ENCODE results near the gene NHLRC3. TPM values are rescaled to one million over a fixed set of nuclear protein-coding genes. Genes with fewer than 3 reads are reported as not detected.

NHLRC3 gene
- total and polyA plus RNA-seq, 2 donors (not counting 1 experiment from before 2014, with no cell fraction given), result 9.8 to 24.3 TPM

DNA sequence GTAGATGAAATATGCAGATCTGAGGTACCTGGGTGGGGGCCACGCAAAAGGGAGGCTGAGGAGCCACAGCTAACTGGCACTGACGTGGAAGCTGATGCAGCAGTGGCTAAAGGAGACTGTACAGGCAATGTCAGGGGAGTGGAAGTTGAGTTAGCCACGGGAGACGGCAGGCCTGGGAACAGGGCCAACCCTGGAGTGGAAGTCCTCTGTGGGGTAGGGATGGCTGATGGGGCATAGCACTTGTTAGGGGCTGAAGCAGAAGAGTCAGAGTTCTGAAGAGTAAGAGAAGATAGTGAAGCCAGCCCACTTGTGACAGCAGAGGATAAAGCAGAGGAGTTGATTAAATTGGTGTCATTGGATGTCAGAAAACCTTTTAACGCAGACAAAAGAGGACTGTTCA lies 24.8 kb upstream of the NHLRC3 start:
- Histone ChIP-seq H3K4me3 (replicated peaks in 1 of 4; ENCODE audit: control extremely low read depth in 1 of 4, insufficient read depth in 1 of 4, low read depth in 3 of 4, low read length in 4 of 4) (no peak overlapping the region), H4K20me1 (ENCODE audit: control insufficient read depth, extremely low read depth, insufficient read depth, low read length) (no peaks in the 10 kb centered on the region), H3K27me3 (ENCODE audit: control insufficient read depth, insufficient read depth, low read length) (no peaks in the 10 kb centered on the region), H3K27ac (ENCODE audit: insufficient read depth, low read length) (no peak overlapping the region), H3K79me2 (ENCODE audit: control insufficient read depth, insufficient read depth, low read length) (no peaks in the 10 kb centered on the region), H2AFZ (ENCODE audit: low read length) (no peak overlapping the region), H3K36me3 (ENCODE audit: control insufficient read depth, insufficient read depth, low read length) (peaks cover 21% of the 10 kb centered on the region), H3K4me2 (ENCODE audit: extremely low read depth, insufficient read depth, low read length) (no peak overlapping the region), H3K4me1 (ENCODE audit: control insufficient read depth, extremely low read depth, insufficient read depth, low read length) (no peaks in the 10 kb centered on the region), H3K9ac (ENCODE audit: insufficient read depth, low read length) (no peak overlapping the region), H3K9me3 (ENCODE audit: control insufficient read depth, insufficient read depth, low read depth, low read length) (no peaks in the 10 kb centered on the region)
- no peak for DNase-seq (ENCODE audit: low read depth in 2 of 2)
- TF ChIP-seq, protein P1, sequence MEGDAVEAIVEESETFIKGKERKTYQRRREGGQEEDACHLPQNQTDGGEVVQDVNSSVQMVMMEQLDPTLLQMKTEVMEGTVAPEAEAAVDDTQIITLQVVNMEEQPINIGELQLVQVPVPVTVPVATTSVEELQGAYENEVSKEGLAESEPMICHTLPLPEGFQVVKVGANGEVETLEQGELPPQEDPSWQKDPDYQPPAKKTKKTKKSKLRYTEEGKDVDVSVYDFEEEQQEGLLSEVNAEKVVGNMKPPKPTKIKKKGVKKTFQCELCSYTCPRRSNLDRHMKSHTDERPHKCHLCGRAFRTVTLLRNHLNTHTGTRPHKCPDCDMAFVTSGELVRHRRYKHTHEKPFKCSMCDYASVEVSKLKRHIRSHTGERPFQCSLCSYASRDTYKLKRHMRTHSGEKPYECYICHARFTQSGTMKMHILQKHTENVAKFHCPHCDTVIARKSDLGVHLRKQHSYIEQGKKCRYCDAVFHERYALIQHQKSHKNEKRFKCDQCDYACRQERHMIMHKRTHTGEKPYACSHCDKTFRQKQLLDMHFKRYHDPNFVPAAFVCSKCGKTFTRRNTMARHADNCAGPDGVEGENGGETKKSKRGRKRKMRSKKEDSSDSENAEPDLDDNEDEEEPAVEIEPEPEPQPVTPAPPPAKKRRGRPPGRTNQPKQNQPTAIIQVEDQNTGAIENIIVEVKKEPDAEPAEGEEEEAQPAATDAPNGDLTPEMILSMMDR (conservative IDR thresholded peaks at IDR 0.05 in 1 of 2, IDR thresholded peaks at IDR 0.05 in 1 of 2; ENCODE audit: low read depth in 1 of 2, low read length in 2 of 2), result no peak
- TF ChIP-seq EZH2 (IDR thresholded peaks at IDR 0.05; ENCODE audit: low read length, missing control alignments), result no peak

DNA sequence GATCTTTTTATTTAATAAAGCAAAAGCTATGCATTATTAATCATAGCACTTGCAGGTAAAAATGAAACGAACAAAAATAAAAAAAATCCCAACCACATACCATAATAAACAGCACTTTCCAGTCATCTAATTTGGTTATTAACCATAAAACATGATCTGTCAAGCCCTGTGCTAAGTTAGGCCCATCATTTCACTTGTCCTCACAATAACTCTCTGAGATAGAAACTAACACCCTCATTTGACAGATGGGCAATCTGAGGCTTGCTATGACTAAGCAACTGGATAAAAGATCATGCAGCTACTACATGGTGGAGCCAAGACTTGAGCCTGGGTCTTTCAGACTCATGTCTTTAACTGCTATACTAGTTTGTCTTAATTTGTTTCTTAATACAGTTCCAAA lies 22.2 kb upstream of the NHLRC3 start:
- TF ChIP-seq, protein P1 (conservative IDR thresholded peaks at IDR 0.05 in 1 of 2, IDR thresholded peaks at IDR 0.05 in 1 of 2; ENCODE audit: low read depth in 1 of 2, low read length in 2 of 2), result no peak
- TF ChIP-seq EZH2 (IDR thresholded peaks at IDR 0.05; ENCODE audit: low read length, missing control alignments), result no peak
- H3K36me3 ChIP-seq (ENCODE audit: control insufficient read depth, insufficient read depth, low read length), result peaks cover 22% of the 10 kb centered on the region
- H3K9me3 ChIP-seq (ENCODE audit: control insufficient read depth, insufficient read depth, low read depth, low read length), result no peaks in the 10 kb centered on the region

DNA sequence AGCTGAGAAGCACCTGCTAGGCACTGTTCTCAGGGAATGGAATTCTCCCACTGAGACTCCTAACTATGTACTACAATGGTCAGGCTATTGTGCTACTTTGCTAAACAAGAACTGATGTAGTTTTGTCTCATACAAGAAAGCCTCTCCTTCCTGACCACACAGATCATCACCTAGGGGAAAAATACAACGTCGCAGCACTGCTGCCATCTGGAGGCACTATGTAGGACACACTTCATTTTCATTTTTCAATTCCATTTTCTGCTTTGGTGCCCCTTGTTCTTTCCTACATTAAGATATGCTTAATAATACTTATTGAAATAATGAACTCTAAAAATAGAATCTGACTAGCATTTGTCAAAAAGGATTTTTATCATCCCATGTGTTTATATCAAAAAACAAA lies 21.5 kb upstream of the NHLRC3 start:
- H3K4me2 ChIP-seq (ENCODE audit: extremely low read depth, insufficient read depth, low read length), result no peak overlapping the region
- TF ChIP-seq, protein P1 (conservative IDR thresholded peaks at IDR 0.05 in 1 of 2, IDR thresholded peaks at IDR 0.05 in 1 of 2; ENCODE audit: low read depth in 1 of 2, low read length in 2 of 2), result peak; percentile 41 to 58
- no peak for TF ChIP-seq EZH2 (IDR thresholded peaks at IDR 0.05; ENCODE audit: low read length, missing control alignments)
- no peak overlapping the region for H3K4me3 ChIP-seq (replicated peaks in 1 of 4; ENCODE audit: control extremely low read depth in 1 of 4, insufficient read depth in 1 of 4, low read depth in 3 of 4, low read length in 4 of 4)
- no peaks in the 10 kb centered on the region for H3K4me1 ChIP-seq (ENCODE audit: control insufficient read depth, extremely low read depth, insufficient read depth, low read length)
- no peaks in the 10 kb centered on the region for H3K27me3 ChIP-seq (ENCODE audit: control insufficient read depth, insufficient read depth, low read length)
- DNase-seq (ENCODE audit: low read depth in 2 of 2), result peak in 1 of 2 donors; percentile 32
- no peaks in the 10 kb centered on the region for H3K9me3 ChIP-seq (ENCODE audit: control insufficient read depth, insufficient read depth, low read depth, low read length)
- H3K36me3 ChIP-seq (ENCODE audit: control insufficient read depth, insufficient read depth, low read length), result peaks cover 21% of the 10 kb centered on the region
- no peak overlapping the region for H2AFZ ChIP-seq (ENCODE audit: low read length)
- H3K9ac ChIP-seq (ENCODE audit: insufficient read depth, low read length), result no peak overlapping the region
- H4K20me1 ChIP-seq (ENCODE audit: control insufficient read depth, extremely low read depth, insufficient read depth, low read length), result no peaks in the 10 kb centered on the region
- no peaks in the 10 kb centered on the region for H3K79me2 ChIP-seq (ENCODE audit: control insufficient read depth, insufficient read depth, low read length)
- no peak overlapping the region for H3K27ac ChIP-seq (ENCODE audit: insufficient read depth, low read length)

More for the DNA sequence above, 22.2 kb upstream of the NHLRC3 start:
- no peak overlapping the region for H2AFZ ChIP-seq (ENCODE audit: low read length)
- no peak overlapping the region for H3K27ac ChIP-seq (ENCODE audit: insufficient read depth, low read length)
- no peak overlapping the region for H3K9ac ChIP-seq (ENCODE audit: insufficient read depth, low read length)
- H3K27me3 ChIP-seq (ENCODE audit: control insufficient read depth, insufficient read depth, low read length), result no peaks in the 10 kb centered on the region
- H4K20me1 ChIP-seq (ENCODE audit: control insufficient read depth, extremely low read depth, insufficient read depth, low read length), result no peaks in the 10 kb centered on the region
- H3K4me1 ChIP-seq (ENCODE audit: control insufficient read depth, extremely low read depth, insufficient read depth, low read length), result no peaks in the 10 kb centered on the region
- H3K79me2 ChIP-seq (ENCODE audit: control insufficient read depth, insufficient read depth, low read length), result no peaks in the 10 kb centered on the region
- no peak overlapping the region for H3K4me2 ChIP-seq (ENCODE audit: extremely low read depth, insufficient read depth, low read length)
- H3K4me3 ChIP-seq (replicated peaks in 1 of 4; ENCODE audit: control extremely low read depth in 1 of 4, insufficient read depth in 1 of 4, low read depth in 3 of 4, low read length in 4 of 4), result no peak overlapping the region
- no peak for DNase-seq (ENCODE audit: low read depth in 2 of 2)

Data from fibroblast of lung (primary cell).